WTC11 (cell line): ENCODE results near the gene NOBOX.

Source experiments
- ARID4B ChIP-seq: sonication (generic); formaldehyde crosslinking; IDR thresholded peaks from 2 replicates; pipeline ENCODE4 v1.8.0; 2023; ENCODE audit warnings: missing genetic modification reagents, mild to moderate bottlenecking, borderline replicate concordance
- CBFB ChIP-seq: sonication (generic); formaldehyde crosslinking; IDR thresholded peaks from 2 replicates; pipeline ENCODE4 v1.8.1; 2022; ENCODE audit warnings: mild to moderate bottlenecking, low read depth, missing genetic modification reagents
- GTF2I ChIP-seq: fragments of 250-450 bp; sonication (Bioruptor Pico); conservative IDR thresholded peaks from 2 replicates; pipeline ENCODE4 v1.4.0; 2021; ENCODE audit warnings: mild to moderate bottlenecking
- SMAD3 ChIP-seq: sonication (generic); formaldehyde crosslinking; IDR thresholded peaks from 2 replicates; pipeline ENCODE4 v1.8.0; 2022; ENCODE audit warnings: missing genetic modification reagents, mild to moderate bottlenecking, borderline replicate concordance
- TEAD1 ChIP-seq: sonication (generic); formaldehyde crosslinking; IDR thresholded peaks from 2 replicates; pipeline ENCODE4 v1.8.0; 2022; ENCODE audit warnings: mild to moderate bottlenecking, missing genetic modification reagents
- TF ChIP-seq, protein P1 (sequence below): fragments of 200-600 bp; IDR thresholded peaks from 2 replicates; pipeline ENCODE4 v1.8.0; 2022; ENCODE audit warnings: antibody characterized with exemption
- TF ChIP-seq, protein P2 (sequence below): sonication (generic); formaldehyde crosslinking; IDR thresholded peaks from 2 replicates; pipeline ENCODE4 v1.8.0; 2022; ENCODE audit warnings: mild to moderate bottlenecking, missing genetic modification reagents

- TF ChIP-seq SMAD3 (CRISPR knock-in tag) = no peak
- no peak for TF ChIP-seq TEAD1 (CRISPR knock-in tag)
- TF ChIP-seq CBFB (CRISPR knock-in tag) = no peak
- no peak for TF ChIP-seq GTF2I (CRISPR knock-in tag)
- TF ChIP-seq, protein P1, sequence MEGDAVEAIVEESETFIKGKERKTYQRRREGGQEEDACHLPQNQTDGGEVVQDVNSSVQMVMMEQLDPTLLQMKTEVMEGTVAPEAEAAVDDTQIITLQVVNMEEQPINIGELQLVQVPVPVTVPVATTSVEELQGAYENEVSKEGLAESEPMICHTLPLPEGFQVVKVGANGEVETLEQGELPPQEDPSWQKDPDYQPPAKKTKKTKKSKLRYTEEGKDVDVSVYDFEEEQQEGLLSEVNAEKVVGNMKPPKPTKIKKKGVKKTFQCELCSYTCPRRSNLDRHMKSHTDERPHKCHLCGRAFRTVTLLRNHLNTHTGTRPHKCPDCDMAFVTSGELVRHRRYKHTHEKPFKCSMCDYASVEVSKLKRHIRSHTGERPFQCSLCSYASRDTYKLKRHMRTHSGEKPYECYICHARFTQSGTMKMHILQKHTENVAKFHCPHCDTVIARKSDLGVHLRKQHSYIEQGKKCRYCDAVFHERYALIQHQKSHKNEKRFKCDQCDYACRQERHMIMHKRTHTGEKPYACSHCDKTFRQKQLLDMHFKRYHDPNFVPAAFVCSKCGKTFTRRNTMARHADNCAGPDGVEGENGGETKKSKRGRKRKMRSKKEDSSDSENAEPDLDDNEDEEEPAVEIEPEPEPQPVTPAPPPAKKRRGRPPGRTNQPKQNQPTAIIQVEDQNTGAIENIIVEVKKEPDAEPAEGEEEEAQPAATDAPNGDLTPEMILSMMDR = peak; percentile 57
- TF ChIP-seq, protein P2, sequence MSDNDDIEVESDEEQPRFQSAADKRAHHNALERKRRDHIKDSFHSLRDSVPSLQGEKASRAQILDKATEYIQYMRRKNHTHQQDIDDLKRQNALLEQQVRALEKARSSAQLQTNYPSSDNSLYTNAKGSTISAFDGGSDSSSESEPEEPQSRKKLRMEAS = no peak
- no peak for TF ChIP-seq ARID4B (CRISPR knock-in tag)
These were observed 34.1 kb upstream of the NOBOX start for GRCh38 chr7:144437370-144438191.
